H4 (cell line): ENCODE measurements around the gene KRT76. TPM values are rescaled to one million over a fixed set of nuclear protein-coding genes. Genes with fewer than 3 reads are reported as not detected.
"Not testable (repeated sequence)": the region's sequence is repeated elsewhere in the genome, so short reads cannot be mapped to it uniquely, and the experiment has no call there.

Experiments
- DNase-seq: peaks from one replicate; pipeline ENCODE4 v3.0.0-alpha.2; 2015; ENCODE audit warnings: low spot score
- total RNA-seq: library from RNA; depleted of rRNA; stranded (reverse); fragments of >200 nt; shearing (Covaris generic); gene quantifications from 2 replicates; pipeline ENCODE4 v1.2.3, GENCODE V29; 2014

KRT76 gene
- total RNA-seq, 1 experiment from 2014 or later = not detected

DNA sequence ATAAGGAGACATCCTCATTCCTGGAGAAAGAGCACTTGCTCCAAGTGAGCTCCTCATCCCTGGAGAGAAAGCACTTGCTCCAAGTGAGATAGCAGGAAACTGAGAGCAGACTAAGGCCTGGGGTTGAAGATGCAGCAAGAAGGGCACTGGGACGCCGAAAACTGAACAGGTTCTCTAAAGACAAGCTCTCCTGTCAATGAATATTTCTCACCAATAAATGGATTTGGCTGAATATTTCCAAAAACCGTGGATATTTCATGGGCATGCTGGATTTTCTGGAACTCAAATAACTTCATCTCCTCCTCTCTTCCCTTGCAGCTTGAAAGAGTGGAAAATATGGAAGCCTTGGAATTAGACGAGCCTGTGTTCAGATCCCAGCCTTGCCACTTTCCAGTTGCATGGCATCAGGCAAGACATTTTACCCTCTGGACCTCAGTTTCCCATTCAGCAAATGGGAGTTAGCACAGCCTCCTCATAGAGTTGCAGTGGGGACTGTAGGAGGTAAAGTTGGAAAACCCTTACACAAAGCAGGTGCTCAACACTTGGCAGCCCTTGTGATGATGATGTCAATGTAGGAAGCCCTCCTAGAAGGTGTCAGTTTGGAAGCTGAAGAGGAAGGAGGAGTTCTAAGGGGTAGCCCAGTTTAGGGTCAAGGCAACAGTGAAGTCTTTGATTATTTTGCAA lies 4.4 kb upstream of the KRT76 start:
- no peak for DNase-seq

DNA sequence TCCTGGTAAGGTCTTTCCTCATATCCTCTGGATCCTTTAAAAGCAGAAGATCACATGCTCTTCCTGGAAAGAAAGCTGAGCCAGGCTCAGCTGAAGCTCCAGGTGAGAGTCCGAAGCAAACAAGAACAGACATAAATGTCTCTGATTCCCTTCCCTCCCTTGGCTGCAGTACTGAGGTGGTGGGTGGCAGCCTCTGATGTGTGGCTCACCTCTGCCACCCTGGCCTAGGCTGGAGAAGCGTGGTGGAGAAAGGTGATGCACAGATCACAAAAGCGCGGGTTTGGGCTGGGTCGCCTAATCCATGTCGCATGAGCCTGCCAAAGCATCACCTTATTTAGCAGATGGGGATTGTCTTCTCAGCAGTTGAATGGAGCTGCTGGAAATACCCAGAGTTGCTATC lies 2.8 kb upstream of the KRT76 start:
- no peak for DNase-seq

DNA sequence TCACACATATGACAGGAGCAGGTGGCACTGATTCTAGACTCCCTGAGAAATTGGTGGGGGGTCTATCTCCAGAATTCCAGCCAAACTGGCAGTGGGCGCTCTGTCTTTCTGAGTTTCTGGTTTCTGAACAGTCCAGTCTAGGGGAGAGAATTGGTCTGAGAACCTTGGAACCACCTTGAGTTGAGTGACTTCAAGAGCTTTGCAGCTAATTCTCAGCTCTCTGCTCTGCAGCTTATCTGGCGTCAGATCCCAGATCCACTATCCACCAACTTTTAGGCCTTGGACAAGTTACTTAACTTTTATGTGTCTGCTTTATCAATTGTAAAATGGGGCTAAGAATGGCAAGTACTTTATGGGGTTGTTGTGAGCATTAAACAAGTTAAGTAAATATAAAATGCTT lies 1.7 kb upstream of the KRT76 start:
- no peak for DNase-seq

DNA sequence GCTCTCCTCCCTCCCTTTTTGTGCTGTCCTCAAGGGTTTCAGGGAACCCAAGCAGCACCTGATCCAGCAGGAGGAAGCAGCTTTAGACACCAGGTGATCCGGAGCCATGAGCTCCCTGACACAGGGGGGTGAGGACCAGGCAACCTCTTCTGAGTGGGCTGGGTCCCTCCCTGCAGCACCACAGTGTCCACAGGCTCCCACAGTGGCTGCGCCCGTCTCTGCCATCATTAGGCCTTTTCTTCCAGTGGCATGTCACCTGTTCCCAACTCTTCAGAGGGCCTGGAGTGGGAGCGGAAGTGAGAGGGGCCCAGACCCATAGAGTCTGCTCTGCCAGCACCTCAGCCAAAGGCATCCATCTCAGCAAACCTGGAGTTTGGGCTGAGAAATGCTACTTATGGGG lies 421 bp upstream of the KRT76 start:
- no peak for DNase-seq

DNA sequence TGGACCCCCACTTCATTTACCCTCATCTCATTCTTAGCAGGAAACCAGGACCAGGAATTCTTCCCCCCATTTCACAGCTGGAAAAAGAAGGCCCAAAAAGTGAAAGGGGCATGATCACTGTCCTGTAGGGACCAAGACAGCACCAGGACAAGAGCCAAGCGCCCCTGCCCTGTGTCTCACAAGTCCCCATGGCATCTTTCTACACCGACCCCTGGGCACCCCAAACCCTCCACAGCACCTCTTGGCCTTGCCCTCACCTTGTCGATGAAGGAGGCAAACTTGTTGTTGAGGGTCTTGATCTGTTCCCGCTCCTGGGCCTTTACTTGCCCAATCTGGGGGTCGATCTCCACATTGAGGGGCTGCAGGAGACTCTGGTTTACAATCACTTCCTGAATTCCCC lies 710 bp downstream of the KRT76 start:
- no peak for DNase-seq

DNA sequence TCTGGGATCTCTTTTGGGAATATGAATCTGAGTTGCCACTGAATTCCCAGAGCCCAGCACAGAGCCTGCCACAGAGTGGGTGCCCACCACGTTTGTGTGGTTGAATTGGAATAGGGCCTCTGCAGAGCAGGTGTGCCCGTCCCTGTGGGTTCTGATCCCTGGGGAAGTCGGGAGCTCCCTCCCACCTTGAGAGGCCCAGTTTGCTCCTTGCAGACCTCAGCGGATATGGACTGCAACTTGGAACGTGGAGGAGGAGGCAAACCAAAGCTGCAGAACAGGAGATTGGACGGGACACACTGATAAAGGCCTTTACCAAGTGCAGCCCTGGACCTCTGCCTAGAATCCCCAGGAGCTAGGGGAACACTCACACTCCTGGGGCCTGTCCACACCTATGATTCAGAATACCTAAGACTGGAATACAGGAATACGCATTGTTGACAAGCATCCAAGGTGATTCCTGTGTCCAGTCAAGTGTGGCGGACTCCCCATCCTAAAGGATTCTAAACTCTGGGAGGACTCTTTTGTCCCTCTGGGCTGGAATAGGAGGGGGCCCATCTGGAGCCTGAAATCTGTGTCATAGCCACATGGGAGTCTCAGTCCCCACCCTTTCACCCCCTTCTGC lies 2.4 kb downstream of the KRT76 start:
- DNase-seq = no peak

DNA sequence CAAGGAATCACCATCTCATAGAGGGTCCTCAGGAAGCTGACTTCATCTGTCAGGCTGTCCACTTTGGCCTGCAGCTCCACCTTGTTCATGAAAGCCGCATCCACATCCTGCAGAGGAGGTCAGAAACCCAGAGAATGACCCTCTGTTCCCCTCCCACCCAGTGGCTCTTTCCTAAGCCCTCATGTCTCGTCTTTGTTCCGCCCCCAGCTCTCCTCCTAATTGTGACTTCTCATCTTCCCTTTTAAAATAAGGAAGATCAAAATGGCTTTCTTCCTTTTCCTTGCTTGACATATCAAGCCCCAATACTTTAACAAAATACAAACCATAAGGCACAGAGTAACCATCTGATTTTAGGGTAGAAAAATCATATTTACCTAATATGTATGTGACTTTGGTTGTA lies 4.4 kb downstream of the KRT76 start:
- DNase-seq = no peak

GRCh38 chr12:52772188-52772587 lies 5.0 kb downstream of the KRT76 start:
- no peak for DNase-seq

DNA sequence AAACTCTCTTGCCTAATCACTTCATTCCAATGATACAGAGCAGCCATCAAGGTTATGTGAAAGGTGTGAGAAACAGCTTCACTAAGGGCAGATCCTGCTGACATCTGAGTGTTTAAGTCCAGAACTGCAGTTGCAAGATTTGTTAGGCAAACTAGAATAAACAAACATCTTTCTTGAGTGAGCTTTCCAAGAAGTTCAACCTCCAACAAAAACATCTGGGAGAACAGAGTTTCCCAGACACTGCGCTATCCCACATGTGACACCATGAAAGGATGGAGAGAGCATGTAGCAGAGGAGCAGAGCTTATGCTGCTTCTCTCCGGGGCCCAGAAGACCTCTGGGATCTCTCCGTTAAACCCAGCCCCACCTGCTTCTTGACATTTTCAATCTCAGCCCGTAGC lies 5.6 kb downstream of the KRT76 start:
- no peak for DNase-seq

DNA sequence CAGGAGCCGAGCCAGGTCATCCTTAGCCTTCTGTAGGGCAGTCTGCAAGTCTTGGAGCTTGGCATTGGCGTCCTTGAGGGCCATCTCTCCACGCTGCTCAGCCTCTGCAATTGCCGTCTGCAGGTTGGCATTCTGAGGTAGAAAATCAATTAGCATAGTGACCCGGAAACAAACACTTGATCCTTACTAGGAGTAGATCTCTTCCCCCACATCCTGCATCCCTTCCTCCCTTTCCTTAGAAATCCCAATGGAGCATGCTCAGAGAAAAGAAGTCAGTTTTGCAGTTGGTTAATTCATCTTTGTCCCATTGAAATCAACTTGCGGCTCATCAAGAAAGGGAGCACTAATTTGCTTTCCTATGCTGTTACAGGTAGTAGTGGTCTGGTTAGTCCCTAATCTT lies 6.1 kb downstream of the KRT76 start:
- no peak for DNase-seq

- DNase-seq = no peak
Observed at GRCh38 chr12:52769946-52770345, 7.2 kb downstream of the KRT76 start.

- no peak for DNase-seq
Observed at GRCh38 chr12:52769354-52769753, 7.8 kb downstream of the KRT76 start.

- DNase-seq = no peak
Observed at GRCh38 chr12:52768479-52769200, 8.5 kb downstream of the KRT76 start.

DNA sequence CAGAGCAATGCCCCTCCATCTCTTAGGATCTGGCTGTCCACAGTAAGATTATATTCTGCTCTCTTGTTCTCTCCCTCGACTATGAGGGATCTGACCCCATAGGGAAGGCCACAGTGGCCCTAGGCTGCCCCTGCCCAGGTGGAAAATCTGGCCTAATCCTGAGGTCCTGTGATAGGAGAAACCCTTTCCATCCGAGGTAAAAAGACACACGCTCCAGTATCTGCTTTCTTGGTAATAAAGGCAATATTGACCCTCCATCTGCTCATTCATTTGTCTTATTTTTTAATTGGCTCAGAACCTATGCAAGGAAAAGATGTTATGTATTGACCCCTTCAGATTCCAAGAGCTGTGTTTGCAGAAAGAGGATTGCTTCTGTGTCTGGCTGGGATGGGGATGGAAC lies 9.7 kb downstream of the KRT76 start:
- DNase-seq = no peak

- no peak for DNase-seq
Observed at GRCh38 chr12:52767020-52767379, 10.1 kb downstream of the KRT76 start.

DNA sequence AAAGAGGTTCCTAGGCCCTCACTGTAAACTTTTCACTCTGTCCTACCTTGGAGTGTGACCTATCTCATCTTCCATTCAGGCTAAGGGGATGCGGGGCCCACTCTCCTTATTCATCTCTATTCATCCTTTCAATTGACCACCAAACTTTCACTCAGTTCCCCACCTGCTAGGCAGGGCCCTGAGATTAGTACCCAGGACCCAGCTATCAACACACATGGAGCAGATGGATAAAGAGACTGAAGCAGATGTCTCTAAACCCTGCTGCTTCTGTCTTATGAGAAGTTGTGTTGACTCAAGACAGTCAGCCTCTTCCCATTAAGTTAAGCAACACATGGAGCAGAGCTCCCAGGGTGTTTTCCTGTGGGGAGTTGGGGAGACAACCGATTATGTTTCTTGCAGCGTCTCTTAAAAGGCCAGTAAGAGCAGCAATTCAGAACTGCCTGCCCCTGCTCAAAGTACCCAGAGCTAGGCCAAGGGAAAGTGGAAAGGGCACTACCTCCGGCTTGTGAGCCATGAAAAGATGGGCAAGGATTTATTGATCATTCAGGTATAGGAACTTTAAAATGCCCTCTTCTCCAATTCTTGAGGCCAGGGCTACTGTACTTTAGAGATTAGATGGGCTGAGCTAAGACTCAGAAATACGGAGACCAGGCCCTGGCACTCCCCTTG lies 10.7 kb downstream of the KRT76 start:
- DNase-seq = no peak

GRCh38 chr12:52765702-52766101 lies 11.4 kb downstream of the KRT76 start:
- no peak for DNase-seq

GRCh38 chr12:52763991-52764390 lies 13.2 kb downstream of the KRT76 start:
- DNase-seq = no peak

- DNase-seq = no peak
Observed at GRCh38 chr12:52763036-52763659, 14.0 kb downstream of the KRT76 start.

GRCh38 chr12:52761802-52762201 lies 15.3 kb downstream of the KRT76 start:
- no peak for DNase-seq

- DNase-seq = not testable (repeated sequence)
Observed at GRCh38 chr12:52761218-52761617, 15.9 kb downstream of the KRT76 start.

DNA sequence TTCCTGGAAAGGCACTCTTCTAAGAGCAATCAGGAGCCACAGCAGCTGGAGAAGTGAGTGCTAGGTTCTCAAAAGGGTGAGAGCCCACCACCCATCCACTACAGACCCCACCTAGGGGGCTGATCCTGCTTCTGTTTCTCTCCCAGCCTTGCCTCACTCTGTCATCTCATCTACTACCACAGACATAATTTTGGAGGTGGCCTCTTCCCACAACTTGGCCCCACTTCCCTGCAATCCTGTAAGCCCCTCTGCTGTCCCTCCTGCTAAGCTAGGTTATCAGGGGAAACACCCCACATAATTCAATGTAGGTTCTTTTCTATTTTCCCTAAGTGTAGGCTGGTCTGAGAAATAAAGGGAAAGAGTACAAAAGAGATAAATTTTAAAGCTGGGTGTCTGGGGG lies 16.5 kb downstream of the KRT76 start:
- DNase-seq = no peak
